ENCODE data around the gene ATOSB.

ATOSB gene

DNA sequence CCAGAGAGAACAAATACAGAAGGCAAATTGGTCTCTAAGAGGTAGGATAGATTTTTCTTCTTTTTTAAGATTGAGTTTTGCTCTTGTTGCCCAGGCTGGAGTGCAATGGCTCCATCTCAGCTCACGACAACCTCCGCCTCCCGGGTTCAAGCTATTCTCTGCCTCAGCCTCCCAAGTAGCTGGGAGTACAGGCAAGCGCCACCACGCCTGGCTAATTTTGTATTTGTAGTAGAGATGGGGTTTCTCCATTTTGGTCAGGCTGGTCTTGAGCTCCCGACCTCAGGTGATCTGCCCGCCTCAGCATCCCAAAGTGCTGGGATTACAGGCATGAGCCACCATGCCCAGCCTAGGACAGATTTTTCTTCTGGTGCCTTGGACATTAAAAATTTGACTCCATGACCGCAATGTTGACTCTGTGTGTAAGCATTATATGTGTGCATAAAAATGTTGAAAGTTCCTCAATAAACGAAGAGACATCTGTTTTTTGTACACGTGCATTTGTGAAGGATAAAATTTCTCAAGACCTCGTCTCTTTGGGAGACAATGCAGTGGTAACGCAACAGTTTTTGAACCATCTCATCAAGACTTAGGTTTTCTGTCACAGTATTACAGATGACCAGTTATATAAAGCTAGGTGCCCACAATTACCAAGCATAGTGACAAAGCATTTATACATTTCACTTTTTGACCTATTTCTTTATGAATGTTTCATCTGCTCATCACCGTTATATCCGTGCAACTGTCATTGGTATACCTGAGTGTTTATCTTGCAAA lies 60.6 kb downstream of the ATOSB start:
- no peak for DNase-seq (ENCODE audit: low read depth)

DNA sequence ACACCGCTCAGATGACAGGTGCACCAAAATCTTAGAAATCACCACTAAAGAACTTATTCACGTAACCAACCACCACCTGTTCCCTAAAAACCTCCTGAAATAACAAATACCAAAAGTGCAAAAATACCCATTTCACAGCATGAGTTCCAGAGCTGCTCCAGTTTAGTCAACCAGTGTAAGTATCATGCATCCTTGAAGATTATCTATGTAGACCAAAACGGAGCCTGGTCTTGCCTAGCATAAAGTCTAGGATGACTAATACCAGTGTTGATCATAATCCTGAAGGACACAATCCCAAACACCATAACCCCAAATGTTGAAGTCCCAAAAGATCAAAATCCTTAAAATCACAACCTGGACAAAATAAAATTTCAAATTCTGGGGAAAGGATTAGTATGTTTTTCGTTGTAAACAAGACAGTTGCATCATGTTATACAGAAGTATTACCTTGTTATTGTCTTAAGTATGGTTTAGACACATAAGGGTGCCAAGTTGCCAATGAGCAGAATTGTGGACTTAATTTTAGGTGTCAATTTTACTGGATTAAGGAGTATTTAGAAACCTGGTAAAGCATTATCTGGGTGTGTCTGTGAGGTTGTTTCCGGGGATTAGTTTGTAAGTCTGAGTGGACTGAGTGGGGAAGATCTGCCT lies 61.4 kb downstream of the ATOSB start:
- DNase-seq (ENCODE audit: low read depth), result no peak
